ENCODE results near the gene PNPLA3. TPM values are rescaled to one million over a fixed set of nuclear protein-coding genes. Genes with fewer than 3 reads are reported as not detected.

The PNPLA3 gene
- total RNA-seq, 1 donor from 2014 or later: 1.2 TPM

GRCh38 chr22:43964314-43964857 is 40.8 kb downstream of the PNPLA3 start:
- Mint-ChIP-seq H3K4me1 (ENCODE audit: unreplicated experiment) (no peaks in the 10 kb centered on the region), H3K36me3 (ENCODE audit: unreplicated experiment) (peaks cover 50% of the 10 kb centered on the region), H3K27ac (ENCODE audit: unreplicated experiment) (no peak overlapping the region), H3K27me3 (ENCODE audit: unreplicated experiment) (no peaks in the 10 kb centered on the region), H3K9me3 (ENCODE audit: unreplicated experiment) (no peaks in the 10 kb centered on the region), H3K4me3 (ENCODE audit: unreplicated experiment) (no peak overlapping the region)
- no peak for TF ChIP-seq CTCF (IDR thresholded peaks at IDR 0.05)
- DNase-seq (ENCODE audit: extremely low spot score, unreplicated experiment): no peak

GRCh38 chr22:43967069-43967468 is 43.5 kb downstream of the PNPLA3 start:
- DNase-seq (ENCODE audit: extremely low spot score, unreplicated experiment): no peak
- Mint-ChIP-seq H3K27ac (ENCODE audit: unreplicated experiment) (no peak overlapping the region), H3K9me3 (ENCODE audit: unreplicated experiment) (no peaks in the 10 kb centered on the region), H3K4me1 (ENCODE audit: unreplicated experiment) (no peaks in the 10 kb centered on the region), H3K27me3 (ENCODE audit: unreplicated experiment) (no peaks in the 10 kb centered on the region), H3K36me3 (ENCODE audit: unreplicated experiment) (peaks cover 58% of the 10 kb centered on the region), H3K4me3 (ENCODE audit: unreplicated experiment) (no peak overlapping the region)
- TF ChIP-seq CTCF (IDR thresholded peaks at IDR 0.05): no peak

GRCh38 chr22:43968614-43969013 is 45.0 kb downstream of the PNPLA3 start:
- no peak for DNase-seq (ENCODE audit: extremely low spot score, unreplicated experiment)
- H3K9me3 Mint-ChIP-seq (ENCODE audit: unreplicated experiment): no peaks in the 10 kb centered on the region
- H3K27me3 Mint-ChIP-seq (ENCODE audit: unreplicated experiment): no peaks in the 10 kb centered on the region
- H3K27ac Mint-ChIP-seq (ENCODE audit: unreplicated experiment): no peak overlapping the region
- H3K4me1 Mint-ChIP-seq (ENCODE audit: unreplicated experiment): no peaks in the 10 kb centered on the region
- no peak for TF ChIP-seq CTCF (IDR thresholded peaks at IDR 0.05)
- H3K36me3 Mint-ChIP-seq (ENCODE audit: unreplicated experiment): peaks cover 58% of the 10 kb centered on the region
- no peak overlapping the region for H3K4me3 Mint-ChIP-seq (ENCODE audit: unreplicated experiment)

GRCh38 chr22:43969021-43969878 is 45.6 kb downstream of the PNPLA3 start:
- Mint-ChIP-seq H3K4me3 (ENCODE audit: unreplicated experiment) (no peak overlapping the region), H3K36me3 (ENCODE audit: unreplicated experiment) (peaks cover 59% of the 10 kb centered on the region), H3K27ac (ENCODE audit: unreplicated experiment) (no peak overlapping the region), H3K9me3 (ENCODE audit: unreplicated experiment) (no peaks in the 10 kb centered on the region), H3K27me3 (ENCODE audit: unreplicated experiment) (no peaks in the 10 kb centered on the region), H3K4me1 (ENCODE audit: unreplicated experiment) (no peaks in the 10 kb centered on the region)
- no peak for DNase-seq (ENCODE audit: extremely low spot score, unreplicated experiment)
- TF ChIP-seq CTCF (IDR thresholded peaks at IDR 0.05): no peak

- Mint-ChIP-seq H3K36me3 (ENCODE audit: unreplicated experiment) (peaks cover 54% of the 10 kb centered on the region), H3K4me1 (ENCODE audit: unreplicated experiment) (no peaks in the 10 kb centered on the region), H3K27me3 (ENCODE audit: unreplicated experiment) (no peaks in the 10 kb centered on the region), H3K4me3 (ENCODE audit: unreplicated experiment) (no peak overlapping the region), H3K27ac (ENCODE audit: unreplicated experiment) (no peak overlapping the region), H3K9me3 (ENCODE audit: unreplicated experiment) (no peaks in the 10 kb centered on the region)
- TF ChIP-seq CTCF (IDR thresholded peaks at IDR 0.05): no peak
- no peak for DNase-seq (ENCODE audit: extremely low spot score, unreplicated experiment)
Observed at GRCh38 chr22:43969989-43970755, 46.6 kb downstream of the PNPLA3 start.

All from osteocyte (in vitro differentiated cells).